SK-N-SH (cell line): ENCODE data around the gene BAZ1B. TPM values are rescaled to one million over a fixed set of nuclear protein-coding genes. Genes with fewer than 3 reads are reported as not detected.

Source experiments
- CTCF ChIA-PET: fragments of 300-600, 350-600 bp; formaldehyde crosslinking; extraction: SDS; loops from one replicate; lab custom pipeline; 2021; lab: Yijun Ruan, JAX
- POLR2A ChIA-PET: fragments of 350-600 bp; sonication (Branson Sonifier 250); formaldehyde crosslinking; extraction: SDS; loops from one replicate; lab custom pipeline; 2020; ENCODE audit warnings: antibody characterized with exemption, inconsistent platforms; lab: Yijun Ruan, JAX
- DNase-seq: peaks from one replicate; pipeline ENCODE4 v3.0.0; 2012
- H2AFZ ChIP-seq: fragments of 200-600 bp; sonication (generic); 2 replicates; pipeline ENCODE4 v1.8.1; 2016; ENCODE audit warnings: antibody characterized with exemption, mild to moderate bottlenecking, low read depth
- H3F3A ChIP-seq: fragments of 200-600 bp; sonication (generic); replicated peaks from 2 replicates; pipeline ENCODE3; 2016; ENCODE audit warnings: antibody characterized with exemption, mild to moderate bottlenecking; ENCODE audit not compliant: insufficient read depth
- H3K27ac ChIP-seq, 2 experiments: fragments of 200-500 bp in 1 of 2; fragments of 200-600 bp in 1 of 2; sonication (Bioruptor generic) in 1 of 2; sonication (generic), shearing (Covaris generic) in 1 of 2; 2 replicates each; pipeline versions ENCODE4 v1.5.1 to v1.6.1; 2014 to 2016; ENCODE audit warnings: low read depth in 2 of 2, inconsistent platforms in 1 of 2, low read length in 1 of 2, mild to moderate bottlenecking in 1 of 2, mixed read lengths in 1 of 2
- H3K27me3 ChIP-seq: fragments of 200-600 bp; sonication (generic), shearing (Covaris generic); 2 replicates; pipeline ENCODE4 v1.6.1; 2016; ENCODE audit warnings: mixed run types; ENCODE audit not compliant: insufficient read depth
- H3K36me3 ChIP-seq, 2 experiments: fragments of 200-500 bp in 1 of 2; fragments of 200-600 bp in 1 of 2; sonication (Bioruptor generic) in 1 of 2; sonication (generic) in 1 of 2; replicated peaks in 1 of 2; 2 replicates each; pipeline versions ENCODE3 to v1.5.1; 2014 to 2016; ENCODE audit warnings: low read length in 1 of 2, mild to moderate bottlenecking in 1 of 2; ENCODE audit not compliant: insufficient read depth in 2 of 2, control insufficient read depth in 1 of 2
- H3K4me1 ChIP-seq, 2 experiments: fragments of 200-500 bp in 1 of 2; fragments of 200-600 bp in 1 of 2; sonication (Bioruptor generic) in 1 of 2; sonication (generic), shearing (Covaris generic) in 1 of 2; 2 replicates each; pipeline versions ENCODE4 v1.5.1 to v1.6.1; 2014 to 2016; ENCODE audit warnings: low read depth in 1 of 2, low read length in 1 of 2, mixed run types in 1 of 2; ENCODE audit not compliant: insufficient read depth in 2 of 2, control insufficient read depth in 1 of 2
- H3K4me2 ChIP-seq: fragments of 200-600 bp; sonication (generic), shearing (Covaris generic); 2 replicates; pipeline ENCODE4 v1.6.1; 2017; ENCODE audit warnings: mixed run types
- H3K4me3 ChIP-seq, 2 experiments: fragments of 200-500 bp in 1 of 2; fragments of 200-600 bp in 1 of 2; sonication (Bioruptor generic) in 1 of 2; sonication (generic), shearing (Covaris generic) in 1 of 2; 2 replicates each; pipeline versions ENCODE4 v1.5.1 to v1.8.1; 2014 to 2016; ENCODE audit warnings: low read depth in 2 of 2, inconsistent platforms in 1 of 2, low read length in 1 of 2, mild to moderate bottlenecking in 1 of 2, mixed read lengths in 1 of 2, moderate library complexity in 1 of 2
- H3K79me2 ChIP-seq: fragments of 200-600 bp; sonication (generic); 2 replicates; pipeline ENCODE4 v1.8.1; 2017; ENCODE audit warnings: mild to moderate bottlenecking; ENCODE audit not compliant: insufficient read depth
- H3K9ac ChIP-seq: fragments of 200-600 bp; sonication (generic); 2 replicates; pipeline ENCODE4 v1.6.1; 2017; ENCODE audit warnings: mixed run types
- H3K9me2 ChIP-seq: fragments of 200-600 bp; sonication (generic); 2 replicates; pipeline ENCODE4 v1.6.1; 2017; ENCODE audit warnings: mixed run types
- H3K9me3 ChIP-seq: fragments of 200-600 bp; sonication (generic); 2 replicates; pipeline ENCODE4 v1.6.1; 2017; ENCODE audit warnings: mixed run types, mild to moderate bottlenecking, moderate library complexity
- H4K20me1 ChIP-seq: fragments of 200-600 bp; sonication (generic); 2 replicates; pipeline ENCODE4 v1.6.1; 2017; ENCODE audit warnings: mild to moderate bottlenecking, mixed run types; ENCODE audit not compliant: insufficient read depth
- CTCF ChIP-seq: fragments of 200-600 bp; sonication (generic); IDR thresholded peaks from 2 replicates; pipeline ENCODE4 v1.6.1; 2017; ENCODE audit warnings: antibody characterized with exemption, mild to moderate bottlenecking, moderate library complexity
- FOXM1 ChIP-seq: IDR thresholded peaks from 2 replicates; pipeline ENCODE4 v1.4.0; 2012; ENCODE audit warnings: low read depth, mild to moderate bottlenecking
- IRF3 ChIP-seq: fragments of 150-350 bp; IDR thresholded peaks from 2 replicates; pipeline ENCODE4 v1.6.1; 2016; ENCODE audit warnings: mild to moderate bottlenecking, low read depth, low read length
- MXI1 ChIP-seq: IDR thresholded peaks from 2 replicates; pipeline ENCODE4 v1.6.1; 2012; ENCODE audit warnings: mild to moderate bottlenecking, low read depth, low read length, improper control_type of control experiment
- PBX3 ChIP-seq: IDR thresholded peaks from 2 replicates; pipeline ENCODE4; 2012
- REST ChIP-seq: IDR thresholded peaks from 2 replicates; pipeline ENCODE4 v1.6.1; 2012; ENCODE audit warnings: mild to moderate bottlenecking, low read depth, low read length, moderate library complexity
- RFX5 ChIP-seq: IDR thresholded peaks from 2 replicates; pipeline ENCODE4 v1.6.1; 2012; ENCODE audit warnings: mild to moderate bottlenecking, improper control_type of control experiment, low read length
- SIN3A ChIP-seq: IDR thresholded peaks from 2 replicates; pipeline ENCODE4 v1.6.1; 2012; ENCODE audit warnings: low read depth, mild to moderate bottlenecking, low read length, moderate library complexity, borderline replicate concordance
- TEAD4 ChIP-seq: IDR thresholded peaks from 2 replicates; pipeline ENCODE4 v1.4.0; 2012; ENCODE audit warnings: mild to moderate bottlenecking, borderline replicate concordance; ENCODE audit not compliant: insufficient read depth
- USF2 ChIP-seq: fragments of 150-350 bp; IDR thresholded peaks from 2 replicates; pipeline ENCODE4 v1.6.1; 2017; ENCODE audit warnings: antibody characterized with exemption, low read length, low read depth, borderline replicate concordance
- YY1 ChIP-seq: IDR thresholded peaks from 2 replicates; pipeline ENCODE4 v1.4.0; 2012; ENCODE audit warnings: low read depth, mild to moderate bottlenecking
- ZBTB33 ChIP-seq: IDR thresholded peaks from 2 replicates; pipeline ENCODE4 v1.4.0; 2012; ENCODE audit warnings: low read depth, borderline replicate concordance
- WGBS: methylation state at CpG from one replicate; pipeline ENCODE4 v1.1.6; 2017; ENCODE audit warnings: low lambda C conversion rate; 5-methylcytosine and 5-hydroxymethylcytosine counted together
- polyA plus RNA-seq, 3 experiments: library from polyadenylated mRNA; depleted of rRNA; stranded (reverse); fragments of >200 nt; gene quantifications; 2 replicates each; pipeline ENCODE4 v1.2.3, GENCODE V29; 2012

Gene BAZ1B
- polyA plus RNA-seq, 1 of the 3 experiments (the other 2 are of a cell fraction): 20.9 TPM

- 90% methylated on average over 8 of the region's 8 CpGs for WGBS
- no peaks in the 10 kb centered on the region for H3K27me3 ChIP-seq
- POLR2A ChIA-PET: interaction anchor here (1.0 kb wide), 1 partner anchor 14 kb away, joined by 3 read pairs; no protein-coding TSS in a partner anchor
- H3K9me3 ChIP-seq: no peaks in the 10 kb centered on the region
- CTCF ChIA-PET: no interaction called here
- no peak overlapping the region for H2AFZ ChIP-seq
- H3K9ac ChIP-seq: no peak overlapping the region
- H3F3A ChIP-seq: no peaks in the 10 kb centered on the region
- no peaks in the 10 kb centered on the region for H3K9me2 ChIP-seq
- H3K4me2 ChIP-seq: no peak overlapping the region
- peak; percentile 51 for DNase-seq
- H3K4me1 ChIP-seq: peaks cover 0 to 11% of the 10 kb centered on the region in 2 experiments; a peak in 2 of 4 replicates
- H3K79me2 ChIP-seq: no peaks in the 10 kb centered on the region
- H3K27ac ChIP-seq: no peak overlapping the region
- H4K20me1 ChIP-seq: no peaks in the 10 kb centered on the region
- TF ChIP-seq SIN3A (no peak), PBX3 (no peak), USF2 (no peak), CTCF (no peak), FOXM1 (no peak)
- H3K4me3 ChIP-seq: no peak overlapping the region
- no peaks in the 10 kb centered on the region for H3K36me3 ChIP-seq
These were observed 93.9 kb downstream of the BAZ1B start for GRCh38 chr7:73427902-73428787.

GRCh38 chr7:73426016-73426415 is 96.1 kb downstream of the BAZ1B start:
- no peaks in the 10 kb centered on the region for H3K27me3 ChIP-seq
- H3K4me2 ChIP-seq: no peak overlapping the region
- ChIA-PET POLR2A (no interaction called here), CTCF (interaction anchor here (1.2 kb wide), 1 partner anchor 102 kb away, joined by 3 read pairs; no protein-coding TSS in a partner anchor)
- no peaks in the 10 kb centered on the region for H3K9me2 ChIP-seq
- H3F3A ChIP-seq: no peaks in the 10 kb centered on the region
- DNase-seq: no peak
- no peak overlapping the region for H3K4me3 ChIP-seq
- H2AFZ ChIP-seq: no peak overlapping the region
- no peak overlapping the region for H3K9ac ChIP-seq
- no peaks in the 10 kb centered on the region for H3K9me3 ChIP-seq
- H4K20me1 ChIP-seq: no peaks in the 10 kb centered on the region
- no peaks in the 10 kb centered on the region for H3K79me2 ChIP-seq
- H3K36me3 ChIP-seq: no peaks in the 10 kb centered on the region
- WGBS: 87% methylated on average over 8 of the region's 8 CpGs
- peaks cover 0 to 11% of the 10 kb centered on the region in 2 experiments; a peak in 2 of 4 replicates for H3K4me1 ChIP-seq
- no peak overlapping the region for H3K27ac ChIP-seq
- TF ChIP-seq IRF3 (no peak), MXI1 (no peak), REST (no peak), RFX5 (no peak), ZBTB33 (no peak), YY1 (no peak), TEAD4 (no peak), USF2 (no peak)
